NCI-H2081 (cell line): Measurements from ENCODE around the gene ARGLU1.

ENCODE experiments used
- DNase-seq, 2 experiments: peaks; one replicate each; lab custom pipeline; 2025; lab: John Stamatoyannopoulos, UW

ARGLU1 gene

GRCh38 chr13:106499896-106500295 is 68.0 kb downstream of the ARGLU1 start:
- no peak for DNase-seq

DNA sequence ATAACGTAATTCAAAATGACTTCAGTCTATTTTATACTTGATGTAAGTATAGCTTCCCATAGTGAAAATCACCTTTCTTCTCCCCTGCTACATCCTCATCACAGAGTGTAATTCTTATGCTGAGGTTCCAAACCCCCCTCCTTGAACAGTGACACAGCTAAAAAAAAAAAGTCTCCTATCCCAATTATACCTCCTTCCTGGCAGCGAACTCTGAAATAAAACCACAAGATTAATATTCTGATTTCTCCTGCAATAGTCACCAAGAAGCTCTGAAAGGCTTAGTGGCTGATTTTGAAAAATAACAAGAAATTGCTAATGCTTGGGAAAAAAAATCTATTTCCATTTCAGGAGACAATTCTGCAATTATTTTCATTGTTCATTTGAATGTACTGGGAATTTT is 68.8 kb downstream of the ARGLU1 start:
- no peak for DNase-seq

DNA sequence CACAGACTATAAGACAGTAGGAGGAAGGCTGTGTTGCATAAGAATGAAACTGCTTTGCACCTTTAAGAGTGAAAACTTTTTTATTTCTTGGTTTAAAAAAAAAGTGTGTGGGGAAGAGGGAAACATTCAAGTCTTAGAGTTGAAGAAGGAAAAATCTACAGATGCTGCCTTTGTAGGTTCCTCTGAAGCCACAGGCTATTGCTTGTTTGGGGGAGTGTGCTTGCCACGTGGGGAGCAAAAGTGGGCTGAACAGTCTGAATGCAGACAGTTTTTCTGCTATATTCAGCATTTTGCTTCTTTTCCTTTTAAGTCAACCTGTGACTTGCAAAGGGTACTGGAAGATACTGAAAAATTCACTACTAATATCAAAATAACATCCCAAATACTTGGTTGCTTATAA is 69.4 kb downstream of the ARGLU1 start:
- DNase-seq = no peak

- DNase-seq = no peak
Observed at GRCh38 chr13:106498158-106498557, 69.8 kb downstream of the ARGLU1 start.

DNA sequence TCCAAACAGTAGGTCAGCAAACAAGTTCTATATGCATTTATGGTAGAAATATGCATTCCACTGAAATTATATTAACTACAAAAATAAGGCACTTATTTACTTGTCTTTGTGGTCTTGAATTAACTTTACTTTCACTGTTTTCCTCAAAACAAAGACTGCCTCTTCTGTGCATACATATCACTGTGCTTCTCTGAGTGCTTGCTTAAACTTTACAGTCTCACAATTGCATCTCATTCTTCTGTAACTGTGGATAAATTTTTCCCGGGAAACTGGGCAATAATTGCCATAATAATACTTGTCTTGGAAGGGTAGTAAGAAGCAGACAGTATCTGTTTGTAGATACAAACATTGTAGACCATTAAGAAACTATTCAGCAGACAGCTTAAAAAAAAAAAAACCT is 70.9 kb downstream of the ARGLU1 start:
- no peak for DNase-seq

GRCh38 chr13:106496072-106496997 is 71.6 kb downstream of the ARGLU1 start:
- peak; percentile 48 to 82 for DNase-seq

DNA sequence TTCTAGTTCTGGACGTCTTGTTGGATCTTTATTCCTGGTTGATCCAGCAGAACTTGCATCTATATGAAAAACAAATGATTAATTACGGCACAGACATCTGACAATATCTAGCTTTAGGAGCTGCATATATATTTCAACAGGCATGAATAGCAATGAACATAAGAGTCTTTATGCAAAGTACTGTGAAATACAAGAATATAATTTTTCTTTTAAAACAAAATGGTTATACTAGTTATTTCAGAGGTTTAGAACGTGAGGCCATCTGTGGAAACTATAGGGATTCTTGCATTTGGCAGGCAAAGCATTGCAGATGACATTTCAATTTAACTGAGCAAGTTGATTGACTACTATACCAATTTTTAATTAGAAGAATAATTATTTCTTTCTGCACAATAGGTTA is 73.0 kb downstream of the ARGLU1 start:
- DNase-seq = no peak

DNA sequence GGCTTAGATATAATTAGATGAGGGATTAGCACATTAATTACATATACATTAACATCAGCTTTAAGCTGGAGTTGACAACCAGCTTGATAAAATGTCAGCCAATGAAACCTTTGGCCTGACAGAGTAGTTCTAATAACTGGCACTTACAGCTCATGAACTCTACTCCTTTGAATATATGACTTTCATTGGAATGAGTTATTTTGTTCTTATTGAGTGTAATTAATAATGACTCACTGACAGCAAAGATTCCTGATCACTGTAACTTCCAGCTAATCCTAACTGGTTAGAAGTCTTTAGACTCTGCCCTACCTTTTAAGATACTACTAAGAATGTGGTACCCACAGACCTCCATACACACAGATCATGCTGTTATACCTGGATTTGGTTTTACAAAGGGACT is 73.4 kb downstream of the ARGLU1 start:
- DNase-seq = no peak

GRCh38 chr13:106493533-106494220 is 74.3 kb downstream of the ARGLU1 start:
- no peak for DNase-seq

GRCh38 chr13:106492588-106493475 is 75.1 kb downstream of the ARGLU1 start:
- DNase-seq = no peak

- no peak for DNase-seq
Observed at GRCh38 chr13:106491928-106492587, 75.9 kb downstream of the ARGLU1 start.
